ENCODE data around the gene TMEM51. TPM values are rescaled to one million over a fixed set of nuclear protein-coding genes. Genes with fewer than 3 reads are reported as not detected.

The TMEM51 gene
- total RNA-seq, 1 donor from 2014 or later = 1.9 TPM

GRCh38 chr1:15146142-15146680 is 7.3 kb upstream of the TMEM51 start:
- no peak for DNase-seq (ENCODE audit: low spot score)
- TF ChIP-seq CTCF (IDR thresholded peaks at IDR 0.05) = no peak
- Mint-ChIP-seq H3K36me3 (ENCODE audit: low read depth) (peaks cover 3% of the 10 kb centered on the region), H3K27me3 (ENCODE audit: low read depth) (peaks cover 35% of the 10 kb centered on the region), H3K9me3 (ENCODE audit: low read depth) (peaks cover 7% of the 10 kb centered on the region), H3K4me3 (ENCODE audit: unreplicated experiment) (no peak overlapping the region), H3K27ac (ENCODE audit: unreplicated experiment) (no peak overlapping the region), H3K4me1 (ENCODE audit: low read depth) (peaks cover 8% of the 10 kb centered on the region)

GRCh38 chr1:15146971-15147376 is 6.6 kb upstream of the TMEM51 start:
- Mint-ChIP-seq H3K4me3 (ENCODE audit: unreplicated experiment) (no peak overlapping the region), H3K27me3 (ENCODE audit: low read depth) (peaks cover 36% of the 10 kb centered on the region), H3K36me3 (ENCODE audit: low read depth) (peaks cover 3% of the 10 kb centered on the region), H3K9me3 (ENCODE audit: low read depth) (peaks cover 7% of the 10 kb centered on the region), H3K4me1 (ENCODE audit: low read depth) (peaks cover 3% of the 10 kb centered on the region), H3K27ac (ENCODE audit: unreplicated experiment) (no peak overlapping the region)
- TF ChIP-seq CTCF (IDR thresholded peaks at IDR 0.05) = no peak
- DNase-seq (ENCODE audit: low spot score) = no peak

GRCh38 chr1:15148004-15148403 is 5.5 kb upstream of the TMEM51 start:
- Mint-ChIP-seq H3K27me3 (ENCODE audit: low read depth) (peaks cover 38% of the 10 kb centered on the region), H3K9me3 (ENCODE audit: low read depth) (peaks cover 4% of the 10 kb centered on the region), H3K4me3 (ENCODE audit: unreplicated experiment) (no peak overlapping the region), H3K36me3 (ENCODE audit: low read depth) (peaks cover 3% of the 10 kb centered on the region), H3K27ac (ENCODE audit: unreplicated experiment) (no peak overlapping the region), H3K4me1 (ENCODE audit: low read depth) (peaks cover 3% of the 10 kb centered on the region)
- no peak for TF ChIP-seq CTCF (IDR thresholded peaks at IDR 0.05)
- no peak for DNase-seq (ENCODE audit: low spot score)

GRCh38 chr1:15148475-15148874 is 5.1 kb upstream of the TMEM51 start:
- Mint-ChIP-seq H3K9me3 (ENCODE audit: low read depth) (peaks cover 4% of the 10 kb centered on the region), H3K27ac (ENCODE audit: unreplicated experiment) (no peak overlapping the region), H3K4me3 (ENCODE audit: unreplicated experiment) (no peak overlapping the region), H3K27me3 (ENCODE audit: low read depth) (peaks cover 38% of the 10 kb centered on the region), H3K4me1 (ENCODE audit: low read depth) (peaks cover 3% of the 10 kb centered on the region), H3K36me3 (ENCODE audit: low read depth) (peaks cover 3% of the 10 kb centered on the region)
- TF ChIP-seq CTCF (IDR thresholded peaks at IDR 0.05) = no peak
- DNase-seq (ENCODE audit: low spot score) = no peak

GRCh38 chr1:15148941-15149340 is 4.6 kb upstream of the TMEM51 start:
- TF ChIP-seq CTCF (IDR thresholded peaks at IDR 0.05) = no peak
- Mint-ChIP-seq H3K27ac (ENCODE audit: unreplicated experiment) (no peak overlapping the region), H3K4me3 (ENCODE audit: unreplicated experiment) (no peak overlapping the region), H3K4me1 (ENCODE audit: low read depth) (peaks cover 3% of the 10 kb centered on the region), H3K9me3 (ENCODE audit: low read depth) (peaks cover 4% of the 10 kb centered on the region), H3K36me3 (ENCODE audit: low read depth) (peaks cover 3% of the 10 kb centered on the region), H3K27me3 (ENCODE audit: low read depth) (peaks cover 38% of the 10 kb centered on the region)
- no peak for DNase-seq (ENCODE audit: low spot score)

Data from chondrocyte (in vitro differentiated cells).